Mesendoderm (in vitro differentiated cells): ENCODE data around the gene UMPS.
"Not testable (repeated sequence)": the region's sequence is repeated elsewhere in the genome, so short reads cannot be mapped to it uniquely, and the experiment has no call there.

ENCODE experiments used
- DNase-seq: peaks from one replicate; pipeline ENCODE4 v3.0.0; 2013
- H2AK5ac ChIP-seq: 2 replicates; pipeline ENCODE4 v1.6.1; 2013; ENCODE audit warnings: low read length, inconsistent platforms
- H2BK120ac ChIP-seq: 2 replicates; pipeline ENCODE4 v1.6.1; 2013; ENCODE audit warnings: low read depth, mild to moderate bottlenecking, low read length, moderate library complexity, mixed read lengths
- H2BK15ac ChIP-seq: replicated peaks from 2 replicates; pipeline ENCODE4 v1.6.1; 2013; ENCODE audit warnings: low read depth, mild to moderate bottlenecking, moderate library complexity
- H2BK5ac ChIP-seq: 2 replicates; pipeline ENCODE4 v1.6.1; 2013; ENCODE audit warnings: low read length, inconsistent platforms
- H3K18ac ChIP-seq: 2 replicates; pipeline ENCODE4 v1.6.1; 2013; ENCODE audit warnings: mild to moderate bottlenecking, low read length, mixed read lengths
- H3K23ac ChIP-seq: one replicate; pipeline ENCODE4 v1.6.1; 2013; ENCODE audit warnings: low read length
- H3K27ac ChIP-seq: 2 replicates; pipeline ENCODE4 v1.5.1; 2013; ENCODE audit warnings: low read depth, mild to moderate bottlenecking, inconsistent platforms, low read length, moderate library complexity
- H3K27me3 ChIP-seq: 2 replicates; pipeline ENCODE4 v1.6.1; 2013; ENCODE audit warnings: low read length, control low read depth, mild to moderate bottlenecking, inconsistent platforms; ENCODE audit not compliant: insufficient read depth, poor library complexity
- H3K36me3 ChIP-seq: 2 replicates; pipeline ENCODE4 v1.6.1; 2013; ENCODE audit warnings: low read length, inconsistent platforms; ENCODE audit not compliant: control insufficient read depth, insufficient read depth
- H3K4ac ChIP-seq: one replicate; pipeline ENCODE4 v1.6.1; 2013; ENCODE audit warnings: low read depth, mild to moderate bottlenecking, low read length, moderate library complexity
- H3K4me1 ChIP-seq: 2 replicates; pipeline ENCODE4 v1.6.1; 2013; ENCODE audit warnings: low read depth, low read length, inconsistent platforms; ENCODE audit not compliant: control insufficient read depth
- H3K4me2 ChIP-seq: 2 replicates; pipeline ENCODE4 v1.6.1; 2013; ENCODE audit warnings: low read length
- H3K4me3 ChIP-seq: 2 replicates; pipeline ENCODE4 v1.5.1; 2013; ENCODE audit warnings: mild to moderate bottlenecking, low read length
- H3K56ac ChIP-seq: one replicate; pipeline ENCODE4 v1.6.1; 2013; ENCODE audit warnings: low read length
- H3K79me1 ChIP-seq: 2 replicates; pipeline ENCODE4 v1.6.1; 2013; ENCODE audit warnings: low read length, inconsistent platforms
- H3K79me2 ChIP-seq: 2 replicates; pipeline ENCODE4 v1.6.1; 2013; ENCODE audit warnings: mild to moderate bottlenecking, low read length; ENCODE audit not compliant: control insufficient read depth, insufficient read depth
- H3K9ac ChIP-seq: 2 replicates; pipeline ENCODE4 v1.6.1; 2013; ENCODE audit warnings: low read length, inconsistent platforms
- H4K5ac ChIP-seq: one replicate; pipeline ENCODE4 v1.6.1; 2013; ENCODE audit warnings: low read length
- H4K8ac ChIP-seq: one replicate; pipeline ENCODE4 v1.6.1; 2013; ENCODE audit warnings: low read depth, mild to moderate bottlenecking, control low read depth, low read length, moderate library complexity
- WGBS: extraction: QIAGEN DNeasy Blood & Tissue Kit; methylation state at CpG from one replicate; pipeline ENCODE4 v1.1.7; 2013; ENCODE audit warnings: low lambda C conversion rate, missing lambda C conversion rate; ENCODE audit not compliant: insufficient coverage; ENCODE audit errors: extremely low coverage; 5-methylcytosine and 5-hydroxymethylcytosine counted together

Gene UMPS

DNA sequence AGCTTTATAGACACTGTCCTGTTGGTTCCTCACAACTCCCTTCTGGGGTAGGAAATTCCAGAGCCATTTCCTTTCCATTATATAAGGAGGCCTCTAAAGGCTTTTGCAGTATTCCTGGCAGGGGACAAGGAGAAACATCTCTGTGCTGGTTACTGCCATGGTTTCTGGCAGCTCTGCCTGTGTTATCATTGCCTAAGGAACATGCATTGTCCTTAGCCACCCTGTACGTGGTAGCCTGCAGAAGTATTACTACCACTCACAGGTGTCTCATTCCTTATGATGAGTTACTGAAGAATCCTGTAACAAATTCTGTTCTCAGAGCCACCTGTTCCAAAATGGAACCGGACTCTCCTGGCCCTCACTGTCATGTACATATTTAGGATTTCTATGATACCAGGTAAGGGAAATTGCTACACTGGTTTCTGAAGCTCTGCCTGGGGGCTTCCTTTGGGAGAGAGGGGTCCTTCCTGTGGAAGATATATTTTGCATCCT, 58.0 kb downstream of the UMPS start:
- Histone ChIP-seq H3K56ac (no peak overlapping the region), H2AK5ac (no peak overlapping the region), H3K23ac (no peak overlapping the region), H3K4me1 (no peaks in the 10 kb centered on the region), H2BK120ac (no peak overlapping the region), H3K27me3 (no peaks in the 10 kb centered on the region), H4K8ac (no peak overlapping the region), H3K79me1 (peaks cover 38% of the 10 kb centered on the region), H3K79me2 (peaks cover 24% of the 10 kb centered on the region), H3K9ac (no peak overlapping the region), H3K27ac (no peak overlapping the region), H3K36me3 (peaks cover 21% of the 10 kb centered on the region), H3K4ac (no peak overlapping the region), H3K4me2 (no peak overlapping the region), H2BK5ac (no peak overlapping the region), H3K4me3 (no peak overlapping the region), H2BK15ac (no peak overlapping the region), H4K5ac (no peak overlapping the region), H3K18ac (no peak overlapping the region)
- no peak for DNase-seq
- WGBS, result no CpG with 5 or more reads among the region's 2 CpGs

DNA sequence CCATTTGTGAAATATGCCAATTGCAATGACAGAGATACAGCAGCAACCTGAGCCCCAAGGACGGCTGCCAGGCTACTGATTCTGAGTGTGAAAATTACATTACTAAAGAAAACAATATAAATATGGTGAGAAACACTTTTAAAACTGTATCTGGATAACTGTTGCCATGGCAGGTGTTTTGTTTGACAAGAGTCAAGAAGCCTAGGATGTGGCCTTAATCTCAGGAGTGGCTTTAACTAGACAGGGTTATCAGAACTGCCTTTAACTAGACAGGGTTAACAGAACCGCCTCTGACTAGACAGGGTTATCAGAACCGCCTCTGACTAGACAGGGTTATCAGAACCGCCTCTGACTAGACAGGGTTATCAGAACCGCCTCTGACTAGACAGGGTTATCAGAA, 58.9 kb downstream of the UMPS start:
- not testable (repeated sequence) for H2AK5ac ChIP-seq, H3K18ac ChIP-seq, H3K27ac ChIP-seq, H2BK15ac ChIP-seq, H2BK5ac ChIP-seq, H4K8ac ChIP-seq, DNase-seq, H3K27me3 ChIP-seq, H3K9ac ChIP-seq, H3K23ac ChIP-seq, H2BK120ac ChIP-seq, H3K4me2 ChIP-seq, H3K4me3 ChIP-seq, H3K56ac ChIP-seq, H4K5ac ChIP-seq, H3K4ac ChIP-seq, H3K4me1 ChIP-seq
- peaks cover 26% of the 10 kb centered on the region for H3K79me2 ChIP-seq
- WGBS, result no CpG with 5 or more reads among the region's 5 CpGs
- peaks cover 21% of the 10 kb centered on the region for H3K36me3 ChIP-seq
- H3K79me1 ChIP-seq, result peaks cover 38% of the 10 kb centered on the region

DNA sequence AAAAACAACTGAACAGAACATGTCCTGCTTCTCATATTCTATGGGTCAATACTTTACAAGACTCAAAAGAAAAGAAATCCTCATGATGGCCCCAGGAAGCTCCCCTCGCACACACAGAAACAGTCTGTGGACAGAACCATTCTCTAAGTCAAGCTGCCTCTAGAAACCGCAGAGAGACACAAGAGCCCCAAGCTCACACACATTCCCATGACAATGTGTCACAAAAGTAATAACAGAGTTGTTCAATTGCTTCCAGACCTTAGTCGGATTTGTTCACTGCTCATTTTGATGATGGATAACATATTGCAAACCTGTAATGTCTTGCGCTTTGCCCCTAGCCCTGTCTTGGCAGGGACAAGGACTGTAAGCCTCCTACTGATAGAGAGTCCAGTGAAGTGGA, 60.9 kb downstream of the UMPS start:
- Histone ChIP-seq H3K27ac (no peak overlapping the region), H4K8ac (no peak overlapping the region), H3K4ac (no peak overlapping the region), H3K4me1 (no peaks in the 10 kb centered on the region), H3K36me3 (peaks cover 23% of the 10 kb centered on the region), H4K5ac (no peak overlapping the region), H2BK15ac (no peak overlapping the region), H3K18ac (no peak overlapping the region), H3K27me3 (no peaks in the 10 kb centered on the region), H3K4me2 (no peak overlapping the region), H3K56ac (no peak overlapping the region), H2AK5ac (no peak overlapping the region), H3K79me2 (peaks cover 19% of the 10 kb centered on the region), H2BK5ac (no peak overlapping the region), H3K4me3 (no peak overlapping the region), H3K9ac (no peak overlapping the region), H3K23ac (no peak overlapping the region), H3K79me1 (peaks cover 34% of the 10 kb centered on the region), H2BK120ac (no peak overlapping the region)
- no peak for DNase-seq
- WGBS, result no CpG with 5 or more reads among the region's 4 CpGs

DNA sequence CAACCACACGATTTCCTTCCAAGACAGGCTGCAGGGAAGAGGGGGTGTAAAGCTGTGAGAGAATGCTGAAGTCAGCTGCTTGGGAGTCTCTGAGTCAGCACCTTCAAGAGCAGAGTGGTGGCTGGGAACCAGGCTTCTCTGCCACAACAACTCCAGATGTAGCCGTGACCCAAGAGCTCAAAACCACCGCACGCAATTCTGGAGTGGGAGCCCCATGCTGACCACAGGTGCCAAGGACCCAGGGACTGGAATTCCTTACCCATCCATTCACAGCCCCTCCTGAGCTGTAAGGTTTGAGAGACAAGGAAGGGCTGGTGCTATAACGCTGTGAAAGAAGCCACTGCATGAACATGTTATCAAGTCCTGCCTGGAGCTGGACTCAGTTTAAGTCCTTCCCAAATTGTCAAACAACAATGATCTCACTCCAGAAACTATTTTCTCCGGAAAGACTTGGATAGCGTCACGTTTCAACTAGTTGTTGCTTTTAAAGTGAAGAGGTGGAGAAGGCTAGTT, 61.4 kb downstream of the UMPS start:
- H3K4ac ChIP-seq, result no peak overlapping the region
- no peaks in the 10 kb centered on the region for H3K4me1 ChIP-seq
- H3K36me3 ChIP-seq, result peaks cover 27% of the 10 kb centered on the region
- H3K79me2 ChIP-seq, result peaks cover 16% of the 10 kb centered on the region
- no peak overlapping the region for H3K4me3 ChIP-seq
- H3K79me1 ChIP-seq, result peaks cover 32% of the 10 kb centered on the region
- no peak overlapping the region for H3K9ac ChIP-seq
- no peak overlapping the region for H2BK15ac ChIP-seq
- WGBS, result no CpG with 5 or more reads among the region's 8 CpGs
- H2BK120ac ChIP-seq, result no peak overlapping the region
- no peak overlapping the region for H2AK5ac ChIP-seq
- no peak overlapping the region for H3K56ac ChIP-seq
- DNase-seq, result no peak
- no peaks in the 10 kb centered on the region for H3K27me3 ChIP-seq
- H4K8ac ChIP-seq, result no peak overlapping the region
- no peak overlapping the region for H4K5ac ChIP-seq
- no peak overlapping the region for H3K18ac ChIP-seq
- H3K4me2 ChIP-seq, result no peak overlapping the region
- H2BK5ac ChIP-seq, result no peak overlapping the region
- H3K27ac ChIP-seq, result no peak overlapping the region
- no peak overlapping the region for H3K23ac ChIP-seq

DNA sequence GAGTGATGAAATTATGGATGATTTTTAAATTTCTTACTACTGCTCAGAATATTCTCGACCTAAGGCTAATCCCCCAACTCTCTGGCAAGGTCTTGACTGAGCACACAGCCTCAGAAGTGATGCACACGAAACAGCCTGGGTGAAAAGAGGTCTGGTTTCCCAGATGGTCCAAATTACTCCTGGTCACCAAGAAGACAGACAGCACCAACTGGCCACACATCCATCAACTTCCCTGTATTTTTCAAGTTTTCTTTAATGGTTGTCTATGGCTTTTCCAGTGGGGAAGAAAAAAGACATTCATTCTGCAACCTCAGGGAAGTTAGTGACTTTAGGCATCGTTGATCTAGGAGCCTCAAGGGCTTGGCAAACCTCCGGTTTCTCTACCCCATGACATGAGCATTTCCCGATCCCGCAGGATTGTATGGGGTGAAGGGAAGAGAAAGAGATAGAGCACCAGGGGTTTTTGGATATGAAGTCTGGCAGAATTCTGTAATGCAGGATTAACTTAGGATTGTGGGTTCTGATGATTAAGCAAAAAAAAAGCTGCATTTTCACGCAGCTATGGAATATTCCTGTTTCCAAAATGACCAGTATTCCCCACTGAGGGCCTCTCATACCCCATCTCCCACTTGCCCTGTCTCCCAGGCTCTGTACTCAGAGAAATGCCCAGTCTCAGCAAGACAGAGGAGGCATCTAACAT, 62.2 kb downstream of the UMPS start:
- Histone ChIP-seq H3K9ac (no peak overlapping the region), H2BK5ac (no peak overlapping the region), H2AK5ac (no peak overlapping the region), H3K27me3 (no peaks in the 10 kb centered on the region), H3K27ac (no peak overlapping the region), H4K5ac (no peak overlapping the region), H2BK120ac (no peak overlapping the region), H3K4ac (no peak overlapping the region), H3K79me2 (peaks cover 15% of the 10 kb centered on the region), H3K36me3 (peaks cover 28% of the 10 kb centered on the region), H3K4me2 (no peak overlapping the region), H3K18ac (no peak overlapping the region), H4K8ac (no peak overlapping the region), H3K79me1 (peaks cover 31% of the 10 kb centered on the region), H3K23ac (no peak overlapping the region), H3K4me1 (no peaks in the 10 kb centered on the region), H3K56ac (no peak overlapping the region), H2BK15ac (no peak overlapping the region), H3K4me3 (no peak overlapping the region)
- no CpG with 5 or more reads among the region's 7 CpGs for WGBS
- no peak for DNase-seq
